H9 (cell line): ENCODE results near the gene ARMC9. TPM values are rescaled to one million over a fixed set of nuclear protein-coding genes. Genes with fewer than 3 reads are reported as not detected.
"Not testable (repeated sequence)": the region's sequence is repeated elsewhere in the genome, so short reads cannot be mapped to it uniquely, and the experiment has no call there.

ENCODE experiments used
- DNase-seq: peaks from one replicate; pipeline ENCODE4 v3.0.0-alpha.2; 2017
- H2AFZ ChIP-seq: one replicate; pipeline ENCODE4 v1.6.1; 2013; ENCODE audit warnings: mild to moderate bottlenecking, low read length, control low read depth, moderate library complexity
- H2AK5ac ChIP-seq: 2 replicates; pipeline ENCODE4 v1.6.1; 2013; ENCODE audit warnings: low read length, control low read depth, mixed read lengths; ENCODE audit not compliant: insufficient read length
- H2BK120ac ChIP-seq: one replicate; pipeline ENCODE4 v1.6.1; 2013; ENCODE audit warnings: low read depth, mild to moderate bottlenecking, low read length, control low read depth, inconsistent platforms; ENCODE audit not compliant: poor library complexity, severe bottlenecking
- H2BK12ac ChIP-seq: 2 replicates; pipeline ENCODE4 v1.6.1; 2013; ENCODE audit warnings: low read length, control low read depth, mixed read lengths, low read depth; ENCODE audit not compliant: insufficient read length
- H2BK15ac ChIP-seq: 2 replicates; pipeline ENCODE4 v1.6.1; 2013; ENCODE audit warnings: low read depth, low read length, control low read depth
- H2BK20ac ChIP-seq: one replicate; pipeline ENCODE4 v1.6.1; 2013; ENCODE audit warnings: low read depth, mild to moderate bottlenecking, low read length, control low read depth, inconsistent platforms; ENCODE audit not compliant: poor library complexity, severe bottlenecking
- H2BK5ac ChIP-seq: 2 replicates; pipeline ENCODE4 v1.6.1; 2013; ENCODE audit warnings: low read length, control low read depth, mixed read lengths; ENCODE audit not compliant: insufficient read length
- H3K14ac ChIP-seq: 2 replicates; pipeline ENCODE4 v1.6.1; 2013; ENCODE audit warnings: low read length, control low read depth; ENCODE audit not compliant: insufficient read depth
- H3K18ac ChIP-seq: 2 replicates; pipeline ENCODE4 v1.6.1; 2013; ENCODE audit warnings: low read depth, mild to moderate bottlenecking, mixed read lengths, low read length, control low read depth; ENCODE audit not compliant: insufficient read length
- H3K23ac ChIP-seq: 2 replicates; pipeline ENCODE4 v1.6.1; 2013; ENCODE audit warnings: low read length, control low read depth, mixed read lengths, low read depth; ENCODE audit not compliant: insufficient read length
- H3K23me2 ChIP-seq: 2 replicates; pipeline ENCODE4 v1.6.1; 2013; ENCODE audit warnings: low read depth, mild to moderate bottlenecking, mixed read lengths, low read length, control low read depth; ENCODE audit not compliant: insufficient read length, poor library complexity, severe bottlenecking
- H3K27ac ChIP-seq: 2 replicates; pipeline ENCODE4 v1.5.1; 2013; ENCODE audit warnings: low read length, control low read depth, mixed read lengths, low read depth; ENCODE audit not compliant: insufficient read length
- H3K27me3 ChIP-seq: 2 replicates; pipeline ENCODE4 v1.6.1; 2013; ENCODE audit warnings: low read length, control low read depth, inconsistent platforms; ENCODE audit not compliant: insufficient read depth
- H3K4ac ChIP-seq: 2 replicates; pipeline ENCODE4 v1.6.1; 2013; ENCODE audit warnings: low read depth, mild to moderate bottlenecking, control low read depth, inconsistent platforms, low read length, moderate library complexity
- H3K4me1 ChIP-seq: 2 replicates; pipeline ENCODE4 v1.6.1; 2013; ENCODE audit warnings: low read length, control low read depth, inconsistent platforms; ENCODE audit not compliant: insufficient read depth
- H3K4me2 ChIP-seq: 2 replicates; pipeline ENCODE4 v1.6.1; 2013; ENCODE audit warnings: low read length, control low read depth, mixed read lengths; ENCODE audit not compliant: insufficient read length, insufficient read depth
- H3K56ac ChIP-seq: 2 replicates; pipeline ENCODE4 v1.6.1; 2013; ENCODE audit warnings: low read depth, mild to moderate bottlenecking, mixed read lengths, low read length, control low read depth; ENCODE audit not compliant: insufficient read length
- H3K79me1 ChIP-seq: 2 replicates; pipeline ENCODE4 v1.6.1; 2013; ENCODE audit warnings: low read depth, mild to moderate bottlenecking, moderate library complexity, low read length, control low read depth, inconsistent platforms; ENCODE audit not compliant: insufficient read depth, poor library complexity, severe bottlenecking
- H3K79me2 ChIP-seq: 2 replicates; pipeline ENCODE4 v1.6.1; 2013; ENCODE audit warnings: low read length, control low read depth, inconsistent platforms; ENCODE audit not compliant: insufficient read depth
- H3K9ac ChIP-seq: 2 replicates; pipeline ENCODE4 v1.6.1; 2013; ENCODE audit warnings: low read length, control low read depth, mixed read lengths; ENCODE audit not compliant: insufficient read length; ENCODE audit errors: extremely low read depth
- H3K9me3 ChIP-seq: one replicate; pipeline ENCODE4 v1.6.1; 2013; ENCODE audit warnings: low read depth, low read length, inconsistent platforms; ENCODE audit not compliant: control insufficient read depth
- H3T11ph ChIP-seq: one replicate; pipeline ENCODE4 v1.6.1; 2013; ENCODE audit warnings: mild to moderate bottlenecking, low read length, control low read depth, inconsistent platforms
- H4K20me1 ChIP-seq: one replicate; pipeline ENCODE4 v1.6.1; 2013; ENCODE audit not compliant: control insufficient read depth, insufficient read length, insufficient read depth
- H4K5ac ChIP-seq: 2 replicates; pipeline ENCODE4 v1.6.1; 2013; ENCODE audit warnings: low read depth, mild to moderate bottlenecking, mixed read lengths, low read length, control low read depth; ENCODE audit not compliant: insufficient read length
- H4K8ac ChIP-seq: replicated peaks from 2 replicates; pipeline ENCODE4 v1.6.1; 2013; ENCODE audit warnings: low read length, control low read depth, mixed read lengths, low read depth; ENCODE audit not compliant: insufficient read length
- H4K91ac ChIP-seq: 2 replicates; pipeline ENCODE4 v1.6.1; 2013; ENCODE audit warnings: low read depth, mild to moderate bottlenecking, moderate library complexity, mixed read lengths, low read length, control low read depth; ENCODE audit not compliant: insufficient read length
- H3K27ac Mint-ChIP-seq, 3 experiments: 2 replicates in 2 of 3; 3 replicates in 1 of 3; pipeline ENCODE4 v1.8.0; 2020 to 2021; ENCODE audit warnings: mixed read lengths in 3 of 3, mild to moderate bottlenecking in 1 of 3, moderate library complexity in 1 of 3
- H3K27me3 Mint-ChIP-seq: 2 replicates; pipeline ENCODE4 v1.8.0; 2021; ENCODE audit warnings: low read depth, mild to moderate bottlenecking, moderate library complexity, mixed read lengths
- H3K36me3 Mint-ChIP-seq, 3 experiments: 2 replicates in 2 of 3; 3 replicates in 1 of 3; pipeline ENCODE4 v1.8.0; 2020 to 2021; ENCODE audit warnings: low read depth in 3 of 3, mixed read lengths in 3 of 3; ENCODE audit not compliant: insufficient read depth in 1 of 3
- H3K4me1 Mint-ChIP-seq, 2 experiments: 2 replicates each; pipeline ENCODE4 v1.8.0; 2020; ENCODE audit warnings: mixed read lengths in 2 of 2
- H3K4me3 Mint-ChIP-seq, 2 experiments: 2 replicates in 1 of 2; 3 replicates in 1 of 2; pipeline ENCODE4 v1.8.0; 2020 to 2021; ENCODE audit warnings: mild to moderate bottlenecking in 2 of 2, mixed read lengths in 2 of 2, moderate library complexity in 1 of 2
- H3K9me3 Mint-ChIP-seq, 2 experiments: 2 replicates in 1 of 2; 3 replicates in 1 of 2; pipeline ENCODE4 v1.8.0; 2020; ENCODE audit warnings: mild to moderate bottlenecking in 2 of 2, mixed read lengths in 2 of 2, moderate library complexity in 1 of 2
- CTCF ChIP-seq: fragments of 200-600 bp; sonication (generic); conservative IDR thresholded peaks from 3 replicates; pipeline ENCODE4 v1.8.0; 2021; ENCODE audit warnings: antibody characterized with exemption, mild to moderate bottlenecking
- WGBS: extraction: QIAGEN DNeasy Blood & Tissue Kit; methylation state at CpG from one replicate; pipeline ENCODE4 v1.1.7; 2013; ENCODE audit warnings: missing lambda C conversion rate, low lambda C conversion rate, mixed read lengths; ENCODE audit not compliant: insufficient read length; ENCODE audit errors: extremely low coverage; 5-methylcytosine and 5-hydroxymethylcytosine counted together
- total RNA-seq: library from RNA; stranded (reverse); gene quantifications from 2 replicates; pipeline ENCODE4 v1.2.1, GENCODE V29; 2021

ARMC9 gene
- total RNA-seq, 1 experiment from 2014 or later = 37.6 TPM

- Histone ChIP-seq H3T11ph (no peak overlapping the region), H3K14ac (no peak overlapping the region), H3K4me1 (peaks cover 15% of the 10 kb centered on the region; the same call in 1 of the 2 replicates), H3K27ac (no peak overlapping the region), H3K4ac (no peak overlapping the region), H4K91ac (no peak overlapping the region), H2AK5ac (no peak overlapping the region), H3K23me2 (peaks cover 4% of the 10 kb centered on the region), H3K79me2 (no peaks in the 10 kb centered on the region), H3K23ac (no peak overlapping the region), H4K5ac (no peak overlapping the region), H2AFZ (no peak overlapping the region), H4K20me1 (no peaks in the 10 kb centered on the region), H2BK5ac (no peak overlapping the region), H4K8ac (no peak overlapping the region), H3K9me3 (no peaks in the 10 kb centered on the region), H2BK120ac (no peak overlapping the region), H2BK15ac (no peak overlapping the region), H3K18ac (no peak overlapping the region), H2BK20ac (no peak overlapping the region), H3K79me1 (no peaks in the 10 kb centered on the region), H3K9ac (no peak overlapping the region), H3K56ac (no peak overlapping the region), H2BK12ac (no peak overlapping the region), H3K27me3 (no peaks in the 10 kb centered on the region), H3K4me2 (no peak overlapping the region)
- Mint-ChIP-seq H3K36me3 (peaks cover 0 to 5% (median 4%) of the 10 kb centered on the region in 3 experiments; a peak in 5 of 7 replicates), H3K4me3 (no peak overlapping the region), H3K9me3 (peaks cover 1 to 3% of the 10 kb centered on the region in 2 experiments; a peak in 1 of 5 replicates), H3K4me1 (peaks cover 58 to 63% of the 10 kb centered on the region in 2 experiments), H3K27me3 (no peaks in the 10 kb centered on the region; the same call in 1 of the 2 replicates), H3K27ac (no peak overlapping the region; a peak in 1 of 7 replicates)
- TF ChIP-seq CTCF = no peak
- no CpG with 5 or more reads among the region's 2 CpGs for WGBS
- no peak for DNase-seq
Measured at GRCh38 chr2:231374771-231375170, 176.3 kb downstream of the ARMC9 start.

- H2BK12ac ChIP-seq, H3K18ac ChIP-seq, H3K14ac ChIP-seq, H3K27me3 ChIP-seq, H3K56ac ChIP-seq, H3K79me1 ChIP-seq, H2BK120ac ChIP-seq, H3K23me2 ChIP-seq, H4K91ac ChIP-seq, H3T11ph ChIP-seq, H3K4me2 ChIP-seq, H3K9me3 ChIP-seq, H3K36me3 Mint-ChIP-seq, H4K20me1 ChIP-seq, H2AFZ ChIP-seq, H2BK20ac ChIP-seq, H4K5ac ChIP-seq, H3K23ac ChIP-seq, H3K27ac ChIP-seq, H3K27me3 Mint-ChIP-seq, H4K8ac ChIP-seq, H3K9ac ChIP-seq, H3K79me2 ChIP-seq, H2AK5ac ChIP-seq, H3K4ac ChIP-seq, H3K9me3 Mint-ChIP-seq, H2BK5ac ChIP-seq, H2BK15ac ChIP-seq: not testable (repeated sequence)
- peak; percentile 76 for DNase-seq
- whole genome bisulfite sequencing = no CpG with 5 or more reads among the region's 11 CpGs
- peaks cover 13% of the 10 kb centered on the region; the same call in 1 of the 2 replicates for H3K4me1 ChIP-seq
- peaks cover 53 to 55% of the 10 kb centered on the region in 2 experiments for H3K4me1 Mint-ChIP-seq
- peak overlapping the region in 1 of 2 experiments; percentile 31; a peak in 1 of 5 replicates for H3K4me3 Mint-ChIP-seq
- peak overlapping the region in 1 of 3 experiments; percentile 81; a peak in 4 of 7 replicates for H3K27ac Mint-ChIP-seq
Measured at GRCh38 chr2:231375994-231376615, 177.7 kb downstream of the ARMC9 start.
